ENCODE data around the gene TADA3. TPM values are rescaled to one million over a fixed set of nuclear protein-coding genes. Genes with fewer than 3 reads are reported as not detected.

The TADA3 gene
- total RNA-seq, 1 experiment from 2014 or later = 49.2 TPM

GRCh38 chr3:9739181-9739580, 53.1 kb downstream of the TADA3 start:
- Histone ChIP-seq H3K27me3 (replicated peaks; ENCODE audit: control insufficient read depth, insufficient read depth, low read length) (no peaks in the 10 kb centered on the region), H3K4me1 (no peaks in the 10 kb centered on the region), H3K9me3 (no peaks in the 10 kb centered on the region), H3K4me3 (ENCODE audit: low read depth, low read length) (no peak overlapping the region), H3K36me3 (ENCODE audit: control insufficient read depth, insufficient read depth, low read length) (peaks cover 10% of the 10 kb centered on the region)
- no TSS peak for BruUV-seq (replicated peaks)
- CTCF ChIA-PET = no interaction called here
- H3K9me3 Mint-ChIP-seq (ENCODE audit: unreplicated experiment) = no peaks in the 10 kb centered on the region
- DNase-seq = no peak
- POLR2A ChIA-PET = no interaction called here
- H3K36me3 Mint-ChIP-seq (ENCODE audit: insufficient read depth, unreplicated experiment) = peaks cover 46% of the 10 kb centered on the region
- no peak for TF ChIP-seq CTCF (IDR thresholded peaks at IDR 0.05; ENCODE audit: insufficient read depth in 1 of 2, low read depth in 1 of 2, low read length in 1 of 2, severe bottlenecking in 1 of 2, unreplicated experiment in 1 of 2)
- intact Hi-C loops (cut with micrococcal nuclease; ENCODE audit: unreplicated experiment) = loop anchor here (10.0 kb wide), 1 partner anchor 384 kb away; no protein-coding TSS in a partner anchor
- H3K27me3 Mint-ChIP-seq (ENCODE audit: insufficient read depth, unreplicated experiment) = no peaks in the 10 kb centered on the region
- H3K4me3 Mint-ChIP-seq (ENCODE audit: unreplicated experiment) = no peak overlapping the region
- no peak overlapping the region for H3K27ac Mint-ChIP-seq (ENCODE audit: unreplicated experiment)
- no peaks in the 10 kb centered on the region for H3K4me1 Mint-ChIP-seq (ENCODE audit: low read depth, unreplicated experiment)

GRCh38 chr3:9736831-9737230, 55.4 kb downstream of the TADA3 start:
- peaks cover 46% of the 10 kb centered on the region for H3K36me3 Mint-ChIP-seq (ENCODE audit: insufficient read depth, unreplicated experiment)
- BruUV-seq (replicated peaks) = no TSS peak
- peaks cover 7% of the 10 kb centered on the region; the same call in 1 of the 2 replicates for H3K4me1 ChIP-seq
- intact Hi-C loops (cut with micrococcal nuclease; ENCODE audit: unreplicated experiment) = loop anchor here (10.0 kb wide), 1 partner anchor 382 kb away; no protein-coding TSS in a partner anchor
- DNase-seq = no peak
- H3K9me3 ChIP-seq = no peaks in the 10 kb centered on the region
- CTCF ChIA-PET = interaction anchor here (0.6 kb wide), 1 partner anchor 9 kb away, joined by 3 read pairs; no protein-coding TSS in a partner anchor
- POLR2A ChIA-PET = interaction anchor here (0.6 kb wide), 1 partner anchor 27 kb away, joined by 3 read pairs; no protein-coding TSS in a partner anchor
- H3K4me3 ChIP-seq (ENCODE audit: low read depth, low read length) = no peak overlapping the region
- no peaks in the 10 kb centered on the region for H3K27me3 ChIP-seq (replicated peaks; ENCODE audit: control insufficient read depth, insufficient read depth, low read length)
- H3K27me3 Mint-ChIP-seq (ENCODE audit: insufficient read depth, unreplicated experiment) = no peaks in the 10 kb centered on the region
- no peak for TF ChIP-seq CTCF (IDR thresholded peaks at IDR 0.05; ENCODE audit: insufficient read depth in 1 of 2, low read depth in 1 of 2, low read length in 1 of 2, severe bottlenecking in 1 of 2, unreplicated experiment in 1 of 2)
- no peaks in the 10 kb centered on the region for H3K9me3 Mint-ChIP-seq (ENCODE audit: unreplicated experiment)
- H3K4me1 Mint-ChIP-seq (ENCODE audit: low read depth, unreplicated experiment) = peaks cover 8% of the 10 kb centered on the region
- no peak overlapping the region for H3K27ac Mint-ChIP-seq (ENCODE audit: unreplicated experiment)
- no peak overlapping the region for H3K4me3 Mint-ChIP-seq (ENCODE audit: unreplicated experiment)
- peaks cover 8% of the 10 kb centered on the region; the same call in 1 of the 2 replicates for H3K36me3 ChIP-seq (ENCODE audit: control insufficient read depth, insufficient read depth, low read length)

GRCh38 chr3:9732740-9733115, 59.5 kb downstream of the TADA3 start:
- ChIA-PET CTCF (interaction anchor here (0.6 to 1.8 kb wide), 2 partner anchors 60 to 214 kb away, joined by 4 read pairs; partner anchors contain the start of genes ARPC4 and TADA3), POLR2A (interaction anchor here (0.7 kb wide), 1 partner anchor 17 kb away, joined by 4 read pairs; the partner anchor contains the start of gene OGG1)
- H3K27ac Mint-ChIP-seq (ENCODE audit: unreplicated experiment) = peak overlapping the region; percentile 63
- TSS peak; percentile 33 for BruUV-seq (replicated peaks)
- intact Hi-C loops (cut with micrococcal nuclease; ENCODE audit: unreplicated experiment) = loop anchor here (10.0 kb wide), 1 partner anchor 378 kb away; no protein-coding TSS in a partner anchor
- H3K9me3 Mint-ChIP-seq (ENCODE audit: unreplicated experiment) = no peaks in the 10 kb centered on the region
- peaks cover 17% of the 10 kb centered on the region for H3K4me1 Mint-ChIP-seq (ENCODE audit: low read depth, unreplicated experiment)
- no peak for TF ChIP-seq CTCF (IDR thresholded peaks at IDR 0.05; ENCODE audit: insufficient read depth in 1 of 2, low read depth in 1 of 2, low read length in 1 of 2, severe bottlenecking in 1 of 2, unreplicated experiment in 1 of 2)
- H3K27me3 Mint-ChIP-seq (ENCODE audit: insufficient read depth, unreplicated experiment) = no peaks in the 10 kb centered on the region
- no peak for DNase-seq
- Histone ChIP-seq H3K4me3 (ENCODE audit: low read depth, low read length) (peak overlapping the region; percentile 85), H3K4me1 (peaks cover 7% of the 10 kb centered on the region; the same call in 1 of the 2 replicates), H3K36me3 (ENCODE audit: control insufficient read depth, insufficient read depth, low read length) (no peaks in the 10 kb centered on the region), H3K27me3 (replicated peaks; ENCODE audit: control insufficient read depth, insufficient read depth, low read length) (no peaks in the 10 kb centered on the region), H3K9me3 (no peaks in the 10 kb centered on the region)
- H3K4me3 Mint-ChIP-seq (ENCODE audit: unreplicated experiment) = peak overlapping the region; percentile 84
- H3K36me3 Mint-ChIP-seq (ENCODE audit: insufficient read depth, unreplicated experiment) = peaks cover 34% of the 10 kb centered on the region
